IMR-90 (cell line): Measurements from ENCODE around the gene STON2. TPM values are rescaled to one million over a fixed set of nuclear protein-coding genes. Genes with fewer than 3 reads are reported as not detected.

ENCODE experiments used
- ATAC-seq: fragments of 200-7000 bp; cut with Tn5 transposase; 2 replicates; pipeline ENCODE4 v1.9.1; 2020; ENCODE audit warnings: low read depth, mild to moderate bottlenecking, moderate library complexity
- BruUV-seq: library from RNA; stranded (reverse); fragments of 400-500 nt; replicated peaks from 2 replicates; lab custom pipeline; 2021; lab: Mats Ljungman, UMichigan
- CTCF ChIA-PET: fragments of 300-600 bp; formaldehyde crosslinking; extraction: SDS; loops from one replicate; lab custom pipeline; 2021; ENCODE audit warnings: antibody characterized with exemption; lab: Yijun Ruan, JAX
- POLR2A ChIA-PET: fragments of 300-600 bp; sonication (Branson Sonifier 250); formaldehyde crosslinking; loops from one replicate; lab custom pipeline; 2022; ENCODE audit warnings: antibody characterized with exemption; ENCODE audit not compliant: unreplicated experiment; lab: Charles Lee
- DNase-seq: peaks from one replicate; pipeline ENCODE4 v3.0.0; 2013
- H2AFZ ChIP-seq: replicated peaks from 2 replicates; pipeline ENCODE3; 2013; ENCODE audit warnings: low read length, mild to moderate bottlenecking; ENCODE audit not compliant: poor library complexity
- H2AK5ac ChIP-seq: 2 replicates; pipeline ENCODE4 v1.6.1; 2013; ENCODE audit warnings: low read depth, low read length, inconsistent platforms
- H2AK9ac ChIP-seq: replicated peaks from 2 replicates; pipeline ENCODE3; 2013; ENCODE audit warnings: mild to moderate bottlenecking, low read depth, low read length, moderate library complexity; ENCODE audit not compliant: poor library complexity
- H2BK120ac ChIP-seq: 2 replicates; pipeline ENCODE4 v1.6.1; 2013; ENCODE audit warnings: low read depth, low read length, inconsistent platforms
- H2BK15ac ChIP-seq: 3 replicates; pipeline ENCODE4 v1.6.1; 2013; ENCODE audit warnings: low read depth, low read length, inconsistent platforms
- H2BK20ac ChIP-seq: 2 replicates; pipeline ENCODE4 v1.6.1; 2013; ENCODE audit warnings: low read depth, mild to moderate bottlenecking, inconsistent platforms, low read length, moderate library complexity
- H2BK5ac ChIP-seq: 2 replicates; pipeline ENCODE4 v1.6.1; 2013; ENCODE audit warnings: mild to moderate bottlenecking, low read depth, low read length, inconsistent platforms; ENCODE audit not compliant: poor library complexity, severe bottlenecking
- H3K14ac ChIP-seq: replicated peaks from 2 replicates; pipeline ENCODE4 v1.6.1; 2013; ENCODE audit warnings: low read depth, low read length, inconsistent platforms
- H3K18ac ChIP-seq: 2 replicates; pipeline ENCODE4 v1.6.1; 2013; ENCODE audit warnings: low read depth, low read length, control low read depth
- H3K23ac ChIP-seq: 2 replicates; pipeline ENCODE4 v1.6.1; 2013; ENCODE audit warnings: low read depth, low read length, inconsistent platforms
- H3K27ac ChIP-seq: 2 replicates; pipeline ENCODE4 v1.5.1; 2013; ENCODE audit warnings: mild to moderate bottlenecking, control low read depth, low read length; ENCODE audit not compliant: insufficient read depth
- H3K27me3 ChIP-seq: 2 replicates; pipeline ENCODE4 v1.6.1; 2013; ENCODE audit warnings: low read length; ENCODE audit not compliant: control insufficient read depth, insufficient read depth
- H3K36me3 ChIP-seq: 2 replicates; pipeline ENCODE4 v1.6.1; 2013; ENCODE audit warnings: low read length, mixed read lengths; ENCODE audit not compliant: control insufficient read depth, insufficient read depth
- H3K4ac ChIP-seq: 2 replicates; pipeline ENCODE4 v1.6.1; 2013; ENCODE audit warnings: low read depth, low read length, inconsistent platforms
- H3K4me1 ChIP-seq: 2 replicates; pipeline ENCODE4 v1.6.1; 2013; ENCODE audit warnings: low read length, mixed read lengths; ENCODE audit not compliant: control insufficient read depth, insufficient read depth
- H3K4me2 ChIP-seq: 2 replicates; pipeline ENCODE4 v1.6.1; 2013; ENCODE audit warnings: low read depth, mild to moderate bottlenecking, control low read depth, low read length, moderate library complexity
- H3K4me3 ChIP-seq: 2 replicates; pipeline ENCODE4 v1.5.1; 2013; ENCODE audit warnings: low read depth, mild to moderate bottlenecking, control low read depth, low read length, moderate library complexity; ENCODE audit not compliant: insufficient read depth
- H3K56ac ChIP-seq: 2 replicates; pipeline ENCODE4 v1.6.1; 2013; ENCODE audit warnings: low read length, inconsistent platforms; ENCODE audit not compliant: insufficient read depth; ENCODE audit errors: extremely low read depth
- H3K79me1 ChIP-seq, 2 experiments: 2 replicates each; pipeline ENCODE4 v1.6.1; 2013; ENCODE audit warnings: low read length in 2 of 2, inconsistent platforms in 1 of 2, low read depth in 1 of 2
- H3K9ac ChIP-seq: 2 replicates; pipeline ENCODE4 v1.6.1; 2013; ENCODE audit warnings: low read depth, low read length, control low read depth
- H3K9me1 ChIP-seq: 2 replicates; pipeline ENCODE4 v1.6.1; 2013; ENCODE audit warnings: low read length, inconsistent platforms; ENCODE audit not compliant: insufficient read depth
- H3K9me3 ChIP-seq: 2 replicates; pipeline ENCODE4 v1.6.1; 2013; ENCODE audit warnings: low read length; ENCODE audit not compliant: control insufficient read depth, insufficient read depth
- H4K20me1 ChIP-seq: 2 replicates; pipeline ENCODE4 v1.6.1; 2013; ENCODE audit warnings: low read length, inconsistent platforms; ENCODE audit not compliant: insufficient read depth
- H4K5ac ChIP-seq: 2 replicates; pipeline ENCODE4 v1.6.1; 2013; ENCODE audit warnings: mild to moderate bottlenecking, low read depth, low read length, control low read depth
- H4K8ac ChIP-seq, 2 experiments: 2 replicates each; pipeline ENCODE4 v1.6.1; 2013; ENCODE audit warnings: low read depth in 2 of 2, low read length in 2 of 2, control low read depth in 1 of 2, inconsistent platforms in 1 of 2
- H4K91ac ChIP-seq: 2 replicates; pipeline ENCODE4 v1.6.1; 2013; ENCODE audit warnings: low read depth, low read length, inconsistent platforms; ENCODE audit not compliant: insufficient read depth
- BHLHE40 ChIP-seq: fragments of 150-350 bp; IDR thresholded peaks from 2 replicates; pipeline ENCODE4 v1.6.1; 2016; ENCODE audit warnings: mild to moderate bottlenecking, low read depth, low read length
- MXI1 ChIP-seq: IDR thresholded peaks from 2 replicates; pipeline ENCODE4 v1.6.1; 2012; ENCODE audit warnings: low read depth, mild to moderate bottlenecking, low read length, moderate library complexity, borderline replicate concordance
- NFE2L2 ChIP-seq: fragments of 150-350 bp; IDR thresholded peaks from 2 replicates; pipeline ENCODE4 v1.6.1; 2016; ENCODE audit warnings: low read depth, mild to moderate bottlenecking, low read length
- WGBS, 2 experiments: methylation state at CpG; one replicate each; pipeline versions ENCODE4 v1.1.5 to v1.1.7; 2013; ENCODE audit warnings: missing lambda C conversion rate in 2 of 2; ENCODE audit not compliant: insufficient read length in 1 of 2; ENCODE audit errors: extremely low coverage in 2 of 2; 5-methylcytosine and 5-hydroxymethylcytosine counted together
- dilution Hi-C: fragments of 300-500 bp; cut with HindIII; formaldehyde crosslinking; loops from one replicate; pipeline ENCODE4 v1.14.3; 2018; ENCODE audit warnings: low sequenced_read_pairs; ENCODE audit not compliant: unreplicated experiment
- in situ Hi-C: fragments of 300-500 bp; cut with MboI; formaldehyde crosslinking; loops from 3 replicates; pipeline ENCODE4 v1.14.3; 2019; ENCODE audit warnings: low sequenced_read_pairs, inconsistent platforms, mixed read lengths
- intact Hi-C: fragments of 100-400 bp; cut with micrococcal nuclease; formaldehyde crosslinking; loops from 2 replicates; pipeline ENCODE4 v1.10.0; 2022
- polyA plus RNA-seq, 3 experiments: library from polyadenylated mRNA; depleted of rRNA; stranded (reverse); fragments of >200 nt; gene quantifications; 2 replicates each; pipeline ENCODE4 v1.2.3, GENCODE V29; 2012; ENCODE audit warnings: low replicate concordance in 1 of 3
- total RNA-seq: library from RNA; depleted of rRNA; stranded (reverse); fragments of >200 nt; gene quantifications from 2 replicates; pipeline ENCODE4 v1.2.3, GENCODE V29; 2012

The STON2 gene
- total and polyA plus RNA-seq, 2 of the 4 experiments (the other 2 are of a cell fraction), result not detected

DNA sequence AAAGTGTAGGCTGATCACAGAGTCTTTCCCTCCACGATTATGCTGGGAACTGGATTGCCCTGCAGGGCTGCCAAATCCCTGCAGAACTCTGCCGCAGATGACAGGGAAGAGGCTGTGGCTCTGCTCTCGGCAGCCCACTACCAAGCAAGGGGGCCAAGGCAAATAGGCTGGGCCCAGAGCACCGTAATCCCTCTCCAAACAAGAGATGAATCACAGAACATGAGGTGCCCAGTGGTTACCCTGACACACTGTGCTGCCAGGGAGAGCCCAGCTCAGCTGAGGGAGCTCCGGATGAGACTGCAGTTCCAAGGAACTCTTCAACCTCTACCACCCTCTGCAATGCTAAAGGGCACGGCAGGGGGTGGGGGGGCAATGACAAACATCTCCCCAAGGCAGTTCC lies 33.9 kb downstream of the STON2 start:
- Histone ChIP-seq H3K27ac (no peak overlapping the region), H2BK5ac (no peak overlapping the region), H3K4me3 (no peak overlapping the region), H4K91ac (no peak overlapping the region), H2BK15ac (no peak overlapping the region), H2AK9ac (no peak overlapping the region), H2BK20ac (no peak overlapping the region), H3K4me2 (no peak overlapping the region), H3K9me3 (no peaks in the 10 kb centered on the region), H3K27me3 (no peaks in the 10 kb centered on the region), H3K36me3 (no peaks in the 10 kb centered on the region), H2BK120ac (no peak overlapping the region), H2AK5ac (no peak overlapping the region), H3K4me1 (no peaks in the 10 kb centered on the region), H4K20me1 (no peaks in the 10 kb centered on the region), H4K8ac (no peak overlapping the region), H3K18ac (no peak overlapping the region), H3K9me1 (no peaks in the 10 kb centered on the region), H4K5ac (no peak overlapping the region), H3K23ac (no peak overlapping the region), H3K56ac (no peak overlapping the region), H3K9ac (no peak overlapping the region), H2AFZ (no peak overlapping the region), H3K4ac (no peak overlapping the region), H3K79me1 (no peaks in the 10 kb centered on the region), H3K14ac (no peak overlapping the region)
- ATAC-seq, result no peak
- dilution Hi-C loops, result no loop called here
- intact Hi-C loops, result no loop called here
- no peak for DNase-seq
- no peak for TF ChIP-seq BHLHE40
- TF ChIP-seq NFE2L2, result no peak
- no peak for TF ChIP-seq MXI1
- no CpG with 5 or more reads among the region's 6 CpGs for WGBS, 2 experiments
- BruUV-seq, result no TSS peak
- CTCF ChIA-PET, result no interaction called here
- POLR2A ChIA-PET, result no interaction called here
- in situ Hi-C loops, result no loop called here
